Common myeloid progenitor, CD34-positive (primary cell): Measurements from ENCODE around the gene PROK2.

Source experiments
- CTCF ChIA-PET: fragments of 350-600 bp; sonication (Branson Sonifier 250); formaldehyde crosslinking; loops from one replicate; lab custom pipeline; 2021; ENCODE audit warnings: antibody characterized with exemption; lab: Charles Lee
- POLR2A ChIA-PET: fragments of 350-600 bp; sonication (Branson Sonifier 250); formaldehyde crosslinking; loops from one replicate; lab custom pipeline; 2021; ENCODE audit warnings: antibody characterized with exemption; lab: Charles Lee
- DNase-seq, 3 donors: peaks; one replicate each; pipeline versions ENCODE4 v3.0.0 to v3.0.0-alpha.2; 2013
- H3K27ac ChIP-seq, 2 experiments: 1 replicate in 1 of 2; 2 replicates in 1 of 2; pipeline ENCODE4 v1.7.0; 2013; ENCODE audit warnings: inconsistent platforms in 2 of 2, low read length in 2 of 2, mild to moderate bottlenecking in 2 of 2, low read depth in 1 of 2, moderate library complexity in 1 of 2; ENCODE audit not compliant: severe bottlenecking in 2 of 2, insufficient read depth in 1 of 2, poor library complexity in 1 of 2
- H3K27me3 ChIP-seq, 5 experiments: replicated peaks in 2 of 5; 1 replicate in 3 of 5; 2 replicates in 2 of 5; pipeline versions ENCODE4 v1.6.1 to v1.7.0; 2013; ENCODE audit warnings: low read length in 4 of 5, mild to moderate bottlenecking in 2 of 5, moderate library complexity in 2 of 5, inconsistent platforms in 1 of 5; ENCODE audit not compliant: insufficient read depth in 5 of 5, control insufficient read depth in 4 of 5
- H3K36me3 ChIP-seq, 4 experiments: 1 replicate in 2 of 4; 2 replicates in 2 of 4; pipeline versions ENCODE4 v1.6.1 to v1.7.0; 2013; ENCODE audit warnings: low read length in 3 of 4, control low read depth in 1 of 4, mild to moderate bottlenecking in 1 of 4; ENCODE audit not compliant: control insufficient read depth in 4 of 4, insufficient read depth in 4 of 4
- H3K4me1 ChIP-seq, 4 experiments: 1 replicate in 3 of 4; 2 replicates in 1 of 4; pipeline versions ENCODE4 v1.6.1 to v1.7.1; 2013; ENCODE audit warnings: low read length in 3 of 4, mild to moderate bottlenecking in 3 of 4, control low read depth in 1 of 4, inconsistent platforms in 1 of 4, moderate library complexity in 1 of 4; ENCODE audit not compliant: control insufficient read depth in 4 of 4, insufficient read depth in 4 of 4; ENCODE audit errors: control extremely low read depth in 1 of 4
- H3K4me3 ChIP-seq, 7 experiments: 1 replicate in 4 of 7; 2 replicates in 3 of 7; pipeline versions ENCODE4 v1.5.1 to v1.7.0; 2013; ENCODE audit warnings: mild to moderate bottlenecking in 7 of 7, low read length in 6 of 7, moderate library complexity in 6 of 7, inconsistent platforms in 2 of 7, low read depth in 2 of 7, control low read depth in 1 of 7; ENCODE audit not compliant: insufficient read depth in 4 of 7, control insufficient read depth in 1 of 7; ENCODE audit errors: extremely low read depth in 1 of 7
- H3K9me3 ChIP-seq, 5 experiments: 1 replicate in 4 of 5; 2 replicates in 1 of 5; pipeline versions ENCODE4 v1.6.1 to v1.7.1; 2013; ENCODE audit warnings: low read length in 4 of 5, mild to moderate bottlenecking in 2 of 5, inconsistent platforms in 1 of 5, low read depth in 1 of 5, moderate library complexity in 1 of 5; ENCODE audit not compliant: control insufficient read depth in 4 of 5, insufficient read depth in 2 of 5; ENCODE audit errors: control extremely low read depth in 1 of 5
- WGBS: methylation state at CpG from one replicate; pipeline ENCODE4 v1.1.5; 2013; ENCODE audit not compliant: insufficient coverage; 5-methylcytosine and 5-hydroxymethylcytosine counted together

The PROK2 gene

DNA sequence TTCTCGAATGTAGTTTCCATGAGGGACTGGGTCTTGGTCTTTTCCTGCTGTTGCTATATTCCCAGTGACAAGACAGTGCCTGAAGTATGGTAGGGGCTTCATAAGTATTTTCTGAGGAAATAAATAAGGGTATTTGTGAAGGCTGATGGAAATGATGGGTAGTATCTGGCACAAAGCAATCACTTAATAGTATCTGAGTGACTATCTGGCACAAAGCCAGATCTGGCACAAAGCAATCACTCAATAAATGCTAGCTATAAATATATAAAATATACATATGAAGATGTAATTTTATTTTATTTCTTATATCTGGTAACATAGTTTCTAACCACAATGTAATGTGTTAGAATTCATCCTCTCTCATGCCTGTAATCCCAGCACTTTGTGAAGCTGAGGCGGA lies 20.7 kb upstream of the PROK2 start:
- POLR2A ChIA-PET = no interaction called here
- CTCF ChIA-PET = interaction anchor here (1.1 to 2.1 kb wide), 3 partner anchors 9 to 75 kb away, joined by 3 to 4 read pairs (median 4); no protein-coding TSS in a partner anchor
- H3K9me3 ChIP-seq = no peaks in the 10 kb centered on the region
- DNase-seq = no peak
- no peak overlapping the region for H3K27ac ChIP-seq
- peaks cover 0 to 10% (median 7%) of the 10 kb centered on the region in 4 experiments for H3K4me1 ChIP-seq
- WGBS = 64% methylated on average over 2 of the region's 2 CpGs
- no peaks in the 10 kb centered on the region for H3K27me3 ChIP-seq
- H3K36me3 ChIP-seq = no peaks in the 10 kb centered on the region
- no peak overlapping the region for H3K4me3 ChIP-seq

DNA sequence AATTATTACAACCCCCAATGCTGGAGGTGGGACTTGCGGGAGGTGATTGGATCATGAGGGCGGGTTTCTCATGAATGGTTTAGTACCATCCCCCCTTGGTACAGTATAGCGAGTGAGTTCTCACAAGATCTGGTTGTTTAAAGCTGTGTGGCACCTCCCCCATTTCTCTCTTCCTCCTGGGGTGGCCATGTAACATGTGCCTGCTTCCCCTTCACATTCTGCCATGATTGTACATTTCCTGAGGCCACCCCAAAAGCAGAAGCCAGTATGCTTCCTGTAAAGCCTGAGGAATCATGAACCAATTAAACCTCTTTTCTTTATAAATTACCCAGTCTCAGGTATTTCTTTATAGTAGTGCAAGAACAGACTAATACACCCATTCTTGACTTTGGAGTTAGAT lies 20.3 kb upstream of the PROK2 start:
- WGBS = 74% methylated on average over 3 of the region's 3 CpGs
- no peaks in the 10 kb centered on the region for H3K9me3 ChIP-seq
- CTCF ChIA-PET = interaction anchor here (1.1 to 2.1 kb wide), 3 partner anchors 22 to 75 kb away, joined by 3 to 4 read pairs (median 3); no protein-coding TSS in a partner anchor
- no peaks in the 10 kb centered on the region for H3K36me3 ChIP-seq
- no peak overlapping the region for H3K27ac ChIP-seq
- H3K4me3 ChIP-seq = no peak overlapping the region
- POLR2A ChIA-PET = interaction anchor here (0.6 kb wide), 1 partner anchor 1126 kb away, joined by 3 read pairs; no protein-coding TSS in a partner anchor
- peak; percentile 33 to 87 (median 86) for DNase-seq
- H3K4me1 ChIP-seq = peaks cover 0 to 10% (median 7%) of the 10 kb centered on the region in 4 experiments
- no peaks in the 10 kb centered on the region for H3K27me3 ChIP-seq

DNA sequence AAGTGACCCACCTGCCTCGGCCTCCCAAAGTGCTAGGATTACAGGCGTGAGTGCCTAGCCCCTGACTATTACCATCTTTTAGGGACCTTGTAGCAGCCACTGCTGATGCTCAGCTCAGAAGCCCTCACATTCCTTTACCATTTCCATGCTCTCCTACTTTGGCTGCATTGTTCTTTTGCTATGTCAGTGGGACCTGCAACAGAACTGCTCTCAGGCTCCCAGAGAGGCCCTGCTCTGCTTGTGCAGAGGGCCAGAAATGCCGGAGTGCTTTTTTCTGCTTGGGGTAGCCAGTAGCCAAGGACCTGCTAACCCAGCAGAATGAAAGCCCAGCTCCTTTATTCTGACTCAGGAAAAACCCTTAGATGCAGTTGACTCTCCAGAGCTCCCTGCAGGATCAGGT lies 18.3 kb upstream of the PROK2 start:
- Histone ChIP-seq H3K4me3 (no peak overlapping the region), H3K36me3 (no peaks in the 10 kb centered on the region), H3K4me1 (peaks cover 0 to 10% (median 7%) of the 10 kb centered on the region in 4 experiments), H3K27ac (no peak overlapping the region), H3K9me3 (no peaks in the 10 kb centered on the region), H3K27me3 (no peaks in the 10 kb centered on the region)
- POLR2A ChIA-PET = no interaction called here
- WGBS = 100% methylated on average over 1 of the region's 3 CpGs
- no peak for DNase-seq
- CTCF ChIA-PET = interaction anchor here (0.9 to 1.4 kb wide), 2 partner anchors 47 to 74 kb away, joined by 3 read pairs; no protein-coding TSS in a partner anchor

DNA sequence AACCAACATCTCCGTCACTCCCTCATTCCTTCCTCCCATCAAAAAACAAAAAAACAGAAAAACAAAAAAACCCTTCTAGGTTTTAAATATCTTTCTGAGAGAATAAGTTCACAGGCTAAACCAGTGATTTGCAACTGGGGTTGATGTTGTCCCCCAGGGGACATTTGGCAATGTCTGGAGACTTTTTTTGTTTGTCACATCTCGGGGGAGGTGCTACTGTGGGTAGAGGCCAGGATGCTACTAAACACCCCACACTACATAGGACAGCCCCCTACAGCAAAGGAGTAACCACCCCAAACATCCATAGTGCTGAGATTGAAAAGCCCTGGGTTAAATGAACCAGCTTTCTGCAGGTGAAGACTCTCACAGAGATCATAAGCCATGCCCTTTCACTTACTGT lies 17.0 kb upstream of the PROK2 start:
- Histone ChIP-seq H3K9me3 (no peaks in the 10 kb centered on the region), H3K27me3 (no peaks in the 10 kb centered on the region), H3K36me3 (no peaks in the 10 kb centered on the region), H3K4me1 (peaks cover 0 to 10% (median 7%) of the 10 kb centered on the region in 4 experiments), H3K27ac (no peak overlapping the region), H3K4me3 (no peak overlapping the region)
- CTCF ChIA-PET = interaction anchor here (1.1 to 1.4 kb wide), 2 partner anchors 13 to 73 kb away, joined by 3 read pairs; no protein-coding TSS in a partner anchor
- no CpG with 5 or more reads among the region's 2 CpGs for WGBS
- no peak for DNase-seq
- POLR2A ChIA-PET = no interaction called here

DNA sequence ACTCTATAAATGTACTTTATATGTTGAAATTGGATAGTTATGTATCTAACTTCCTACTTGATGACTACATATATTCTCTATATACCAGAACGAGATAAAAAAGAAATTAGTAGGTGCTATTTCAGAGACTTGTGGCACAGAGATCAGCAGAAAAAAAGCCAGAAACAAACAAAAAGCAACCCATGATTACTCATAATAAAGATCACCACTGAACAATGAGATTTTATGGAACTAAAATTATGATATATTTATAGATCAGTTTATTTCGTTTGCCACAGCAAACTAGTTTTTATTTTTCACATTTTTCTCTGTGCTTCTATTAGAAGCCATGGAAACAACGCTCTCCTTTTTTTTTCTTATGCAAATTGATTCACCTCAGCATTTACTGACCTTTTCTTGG lies 15.1 kb upstream of the PROK2 start:
- no peaks in the 10 kb centered on the region for H3K9me3 ChIP-seq
- H3K27ac ChIP-seq = no peak overlapping the region
- no peaks in the 10 kb centered on the region for H3K27me3 ChIP-seq
- 100% methylated on average over 1 of the region's 3 CpGs for WGBS
- peaks cover 0 to 6% (median 3%) of the 10 kb centered on the region in 4 experiments for H3K4me1 ChIP-seq
- no peak for DNase-seq
- no peak overlapping the region for H3K4me3 ChIP-seq
- no peaks in the 10 kb centered on the region for H3K36me3 ChIP-seq
- ChIA-PET POLR2A (no interaction called here), CTCF (no interaction called here)

DNA sequence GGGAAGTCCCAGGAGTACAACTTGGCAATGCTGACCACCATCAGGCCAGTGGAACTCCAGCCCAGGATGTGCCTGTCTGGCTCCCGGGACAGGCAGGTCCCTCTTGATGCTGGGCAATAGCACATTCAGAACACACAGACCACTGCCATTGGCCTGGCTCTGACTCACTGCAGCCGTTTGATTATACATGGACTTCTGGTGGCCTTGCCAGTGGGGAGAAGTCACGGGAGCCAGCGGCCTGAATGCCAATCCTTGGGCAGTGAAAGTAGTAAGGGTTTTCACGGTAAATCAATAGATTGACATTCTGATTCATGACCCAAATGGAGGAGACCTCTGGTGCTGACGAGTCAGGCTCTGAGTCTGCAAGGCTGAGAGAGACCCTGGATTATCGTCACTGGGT lies 12.5 kb upstream of the PROK2 start:
- WGBS = 94% methylated on average over 6 of the region's 7 CpGs
- Histone ChIP-seq H3K27me3 (no peaks in the 10 kb centered on the region), H3K4me1 (peaks cover 0 to 4% (median 2%) of the 10 kb centered on the region in 4 experiments), H3K27ac (no peak overlapping the region), H3K9me3 (no peaks in the 10 kb centered on the region), H3K36me3 (no peaks in the 10 kb centered on the region), H3K4me3 (no peak overlapping the region)
- DNase-seq = no peak
- ChIA-PET CTCF (interaction anchor here (1.0 kb wide), 1 partner anchor 9 kb away, joined by 4 read pairs; no protein-coding TSS in a partner anchor), POLR2A (no interaction called here)

DNA sequence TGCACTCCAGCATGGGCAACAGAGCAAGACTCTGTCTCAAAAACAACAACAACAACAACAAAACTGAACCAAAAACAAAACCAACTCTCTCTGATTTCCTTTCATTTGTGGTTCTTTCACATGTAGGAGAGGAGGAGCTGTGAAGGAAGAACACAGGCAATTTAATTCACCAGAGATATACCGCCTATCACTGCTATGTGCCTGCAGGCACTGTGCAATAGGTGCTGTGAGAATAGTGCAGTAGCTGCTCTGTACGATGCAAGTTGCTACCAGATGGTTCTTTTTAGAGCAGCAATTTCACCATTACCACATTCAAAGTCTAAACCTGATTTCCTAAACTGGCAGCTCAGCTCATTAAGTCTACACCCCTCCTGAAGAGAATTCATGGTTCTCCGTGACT lies 11.3 kb upstream of the PROK2 start:
- H3K4me1 ChIP-seq = peaks cover 0 to 4% (median 2%) of the 10 kb centered on the region in 4 experiments
- WGBS = 100% methylated on average over 2 of the region's 3 CpGs
- no peaks in the 10 kb centered on the region for H3K9me3 ChIP-seq
- ChIA-PET CTCF (interaction anchor here (1.0 kb wide), 3 partner anchors 10 to 16 kb away, joined by 3 to 4 read pairs (median 3); no protein-coding TSS in a partner anchor), POLR2A (no interaction called here)
- DNase-seq = no peak
- no peaks in the 10 kb centered on the region for H3K36me3 ChIP-seq
- no peaks in the 10 kb centered on the region for H3K27me3 ChIP-seq
- H3K4me3 ChIP-seq = no peak overlapping the region
- H3K27ac ChIP-seq = no peak overlapping the region
